Fibroblast of skin of right quadriceps (primary cell): ENCODE data around the gene GPR12.

Experiments used
- DNase-seq: peaks from one replicate; pipeline ENCODE4 v3.0.0-alpha.2; 2013

GPR12 gene

GRCh38 chr13:26759907-26760831 is at the start of gene GPR12:
Gene GPR12, minus strand, starts transcription at chr13:26760786. Its CDS starts 959 bp downstream, at chr13:26759827.
- DNase-seq, result no peak

- DNase-seq, result no peak
Observed at GRCh38 chr13:26810095-26810494, 49.5 kb upstream of the GPR12 start.

- no peak for DNase-seq
Observed at GRCh38 chr13:26806891-26807290, 46.3 kb upstream of the GPR12 start.

- DNase-seq, result no peak
Observed at GRCh38 chr13:26787961-26788360, 27.4 kb upstream of the GPR12 start.

- DNase-seq, result no peak
Observed at GRCh38 chr13:26786651-26787295, 26.2 kb upstream of the GPR12 start.

DNA sequence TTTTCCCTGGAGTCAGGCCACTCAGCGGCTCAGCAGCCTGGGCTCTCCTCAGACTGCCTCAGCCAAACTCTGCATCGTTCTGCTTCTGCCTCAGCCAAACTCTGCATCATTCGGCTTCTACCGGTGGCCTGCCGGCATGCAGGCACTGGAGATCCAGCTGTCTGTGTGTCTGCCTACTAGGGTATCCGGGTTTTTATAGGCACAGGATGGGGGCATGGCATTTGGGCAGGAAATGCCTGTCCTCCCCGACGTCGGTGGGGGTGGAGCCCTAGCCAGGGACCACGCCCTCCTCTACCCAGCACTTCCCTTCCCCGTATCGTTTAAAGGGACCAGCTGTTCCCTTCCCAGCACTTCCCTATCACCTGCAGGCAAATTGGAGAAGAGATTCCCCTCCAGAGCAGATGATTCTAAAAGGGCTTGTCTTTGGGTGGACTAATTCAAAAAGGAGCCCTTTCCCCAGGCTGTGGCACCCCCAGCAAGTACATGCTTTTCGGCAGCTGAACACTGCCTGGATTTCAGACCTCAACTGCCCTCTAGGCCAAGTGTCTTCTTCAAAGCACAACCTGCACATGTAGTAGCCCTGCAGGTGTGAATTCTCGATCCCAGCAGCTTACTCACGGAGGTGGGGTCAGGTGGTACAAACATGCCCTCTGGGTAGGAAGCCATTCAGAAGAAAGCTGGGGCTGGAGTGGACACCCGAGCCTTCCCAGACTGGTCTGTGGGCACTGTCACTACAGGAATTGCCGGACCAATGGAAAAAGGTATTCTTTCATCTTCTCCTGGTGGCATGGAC is 25.4 kb upstream of the GPR12 start:
- peak; percentile 2 for DNase-seq

DNA sequence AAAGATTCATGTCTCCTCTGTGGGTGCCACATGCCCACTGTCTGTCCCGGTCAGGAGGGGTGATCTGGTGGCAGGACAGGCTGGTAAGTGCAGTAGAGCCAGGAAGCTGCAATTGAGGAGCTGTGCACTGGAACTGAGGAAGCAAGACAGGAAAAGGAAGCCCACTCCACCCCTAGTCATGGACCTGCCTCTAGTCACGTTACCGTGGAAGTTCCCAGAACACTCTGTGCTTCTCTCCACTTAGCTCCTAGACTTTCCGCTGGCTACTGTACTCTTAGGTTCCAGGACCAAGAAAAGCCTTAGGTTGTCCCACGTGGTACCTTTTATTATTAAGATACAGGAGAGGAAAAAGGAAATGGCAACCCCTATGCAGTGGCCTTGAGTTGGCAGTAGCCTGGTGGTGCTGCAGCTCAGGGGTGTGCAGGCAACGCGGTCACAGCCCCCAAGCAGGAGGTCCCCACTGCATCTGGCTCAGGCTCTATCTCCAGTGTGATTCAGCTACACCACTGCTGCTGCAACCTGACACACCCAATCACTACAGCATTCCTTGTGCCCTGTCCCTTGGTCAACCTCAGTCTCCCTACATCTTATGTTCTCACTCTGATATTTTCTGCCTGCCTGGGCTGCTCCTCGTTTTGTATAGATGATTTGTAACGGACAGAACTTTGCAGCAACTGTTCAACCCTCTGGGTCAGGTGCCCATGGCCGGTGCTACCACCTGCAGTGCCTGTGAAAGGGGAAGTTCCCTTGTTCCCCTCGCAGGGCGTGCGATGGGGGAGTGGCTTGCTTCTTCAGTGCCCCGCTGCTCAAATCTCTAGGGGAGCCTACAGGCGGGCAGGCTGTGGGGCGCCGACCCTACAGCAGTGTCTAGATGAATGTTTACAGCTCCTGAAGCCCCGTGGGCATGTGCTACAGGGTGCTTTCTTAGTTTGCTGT is 24.4 kb upstream of the GPR12 start:
- DNase-seq, result no peak

DNA sequence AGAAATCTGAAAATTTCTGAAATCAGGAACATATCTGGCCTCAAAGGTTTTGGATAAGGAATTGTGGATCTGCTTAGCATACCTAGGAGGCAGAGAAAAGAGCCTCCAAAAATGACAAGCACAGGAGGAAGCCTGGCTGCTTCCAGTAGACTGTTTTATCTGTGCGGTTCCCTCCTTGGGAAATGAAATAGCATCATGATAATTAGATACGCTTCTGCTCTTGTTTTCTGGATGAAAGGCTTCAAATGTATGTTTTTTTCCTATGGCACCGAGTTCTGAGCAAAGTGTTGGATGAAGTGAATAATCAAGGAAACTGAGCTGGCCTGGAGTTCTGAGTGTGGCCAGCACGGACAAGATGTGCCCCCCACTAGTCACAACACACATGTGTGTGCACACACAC is 19.8 kb upstream of the GPR12 start:
- DNase-seq, result no peak

DNA sequence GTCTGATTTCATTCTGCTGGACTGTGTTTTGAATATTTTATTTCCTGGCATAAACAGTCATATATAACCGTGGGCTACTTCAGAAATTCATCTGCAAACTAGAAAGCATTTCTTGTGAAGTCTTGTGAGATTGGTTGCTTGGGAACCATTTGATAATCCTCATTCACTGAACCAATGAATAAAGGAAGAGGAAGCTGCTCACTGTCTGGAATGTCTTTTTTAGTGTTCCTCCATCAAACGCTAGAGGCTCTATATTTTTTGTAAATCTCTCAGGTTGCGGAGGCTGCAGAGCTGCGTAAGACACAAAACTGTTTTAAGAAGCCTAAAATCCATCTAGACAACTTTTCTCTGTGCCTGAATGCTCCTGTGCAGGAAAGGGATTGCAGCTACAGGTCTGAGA is 18.7 kb upstream of the GPR12 start:
- DNase-seq, result no peak

DNA sequence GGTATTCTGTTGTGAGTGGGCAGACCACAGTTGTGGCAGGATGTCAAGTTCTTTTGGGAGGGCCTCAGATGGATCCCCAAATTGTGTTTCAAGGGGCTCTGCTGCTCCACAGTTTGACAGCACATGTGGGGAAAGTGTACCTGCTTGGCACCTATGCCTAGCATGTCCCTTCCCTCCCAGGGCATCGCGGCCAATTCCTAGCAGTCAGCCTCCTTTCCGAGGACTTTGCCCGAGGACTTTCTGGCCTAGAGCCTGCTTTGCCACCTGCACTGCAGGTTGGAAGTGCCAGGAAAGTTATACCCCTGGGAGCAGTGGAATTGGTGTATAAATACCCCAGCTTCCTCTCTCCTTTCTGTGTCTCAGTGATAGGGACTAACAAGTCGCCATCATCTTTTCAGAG is 11.9 kb upstream of the GPR12 start:
- DNase-seq, result no peak

DNA sequence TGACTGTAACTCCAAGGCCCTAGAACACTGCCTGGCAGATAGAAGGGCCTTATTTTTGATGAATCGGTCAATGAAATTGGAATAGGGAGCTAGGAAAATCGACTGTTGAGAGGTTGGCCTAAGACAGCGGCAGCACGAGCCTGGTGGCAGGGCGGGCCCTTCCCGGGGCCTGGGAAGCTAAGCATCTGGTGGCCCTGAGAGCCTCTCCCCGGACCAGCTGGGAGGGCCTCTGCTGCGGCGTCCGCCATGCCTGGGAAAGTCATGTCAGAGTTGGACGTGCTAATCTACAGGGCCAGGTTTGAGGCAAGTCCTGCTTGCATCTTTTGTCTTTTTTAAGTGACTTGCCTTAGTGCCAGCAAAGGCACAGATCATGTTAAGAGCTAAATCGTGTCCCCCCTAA is 11.2 kb upstream of the GPR12 start:
- DNase-seq, result no peak

DNA sequence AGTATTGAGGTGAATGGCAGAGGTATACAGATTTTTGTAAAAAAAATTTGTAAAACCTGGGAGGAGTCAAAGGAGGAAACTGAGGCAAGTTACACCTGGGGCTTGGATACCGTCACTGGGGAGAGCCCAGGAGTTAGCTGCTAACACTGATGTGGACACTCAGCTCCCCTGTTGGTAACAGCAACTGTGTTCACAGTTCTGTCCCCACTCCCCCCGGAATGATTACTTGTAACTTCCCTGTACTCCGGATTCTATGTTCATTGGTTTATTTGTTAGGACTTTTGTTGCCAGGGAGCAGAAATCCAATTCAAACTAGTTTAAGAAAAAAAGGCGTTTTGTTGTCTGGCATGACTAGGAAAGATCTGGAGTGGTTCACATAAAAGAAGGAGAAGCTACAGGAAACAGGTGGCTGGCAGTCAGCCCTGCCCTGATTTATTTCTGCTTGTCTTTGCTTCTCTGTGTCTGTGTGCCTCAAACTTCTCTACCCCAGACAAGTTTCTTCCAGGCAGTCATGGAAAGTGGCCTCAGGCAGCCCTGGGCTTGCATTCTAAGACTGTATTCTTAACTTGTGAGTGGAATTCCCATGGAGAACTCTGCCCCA is 2.3 kb upstream of the GPR12 start:
- DNase-seq, result no peak

- DNase-seq, result no peak
Observed at GRCh38 chr13:26760832-26761582, 421 bp upstream of the GPR12 start.

- DNase-seq, result no peak
Observed at GRCh38 chr13:26759249-26759906, 1.2 kb downstream of the GPR12 start.

DNA sequence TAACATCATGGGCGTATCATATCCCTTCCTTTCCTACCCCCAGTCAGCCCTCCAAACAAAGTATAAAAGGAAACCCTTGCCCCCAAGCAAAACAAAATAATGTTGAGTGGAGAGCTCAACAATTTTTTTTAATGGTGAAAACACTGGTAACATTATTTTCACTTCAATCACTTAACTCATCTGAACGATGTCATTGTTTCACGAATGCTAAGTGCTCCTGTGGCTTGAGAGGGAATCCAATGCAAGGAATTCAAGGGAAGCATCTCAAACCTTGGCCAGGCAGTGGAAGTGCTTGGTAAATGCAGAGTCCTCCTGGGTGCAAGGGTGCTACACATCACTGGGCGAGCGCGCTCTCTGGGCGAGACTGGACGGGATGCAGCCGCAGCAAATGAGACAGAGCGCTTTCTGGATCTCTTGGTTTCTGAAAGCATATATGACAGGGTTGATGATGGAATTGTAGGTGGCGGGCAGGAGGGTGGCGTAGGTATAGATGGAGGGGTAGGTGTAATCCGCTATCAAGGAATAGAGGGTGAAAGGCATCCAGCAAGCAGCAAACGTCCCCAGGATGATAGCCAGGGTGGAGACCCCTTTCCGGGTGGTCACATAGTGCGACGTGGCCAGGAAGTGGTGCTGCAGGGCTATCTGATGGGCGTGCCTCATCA is 2.0 kb downstream of the GPR12 start:
- DNase-seq, result no peak

- no peak for DNase-seq
Observed at GRCh38 chr13:26756961-26757360, 3.6 kb downstream of the GPR12 start.

GRCh38 chr13:26752671-26753070 is 7.9 kb downstream of the GPR12 start:
- no peak for DNase-seq

GRCh38 chr13:26749905-26750304 is 10.7 kb downstream of the GPR12 start:
- DNase-seq, result no peak

DNA sequence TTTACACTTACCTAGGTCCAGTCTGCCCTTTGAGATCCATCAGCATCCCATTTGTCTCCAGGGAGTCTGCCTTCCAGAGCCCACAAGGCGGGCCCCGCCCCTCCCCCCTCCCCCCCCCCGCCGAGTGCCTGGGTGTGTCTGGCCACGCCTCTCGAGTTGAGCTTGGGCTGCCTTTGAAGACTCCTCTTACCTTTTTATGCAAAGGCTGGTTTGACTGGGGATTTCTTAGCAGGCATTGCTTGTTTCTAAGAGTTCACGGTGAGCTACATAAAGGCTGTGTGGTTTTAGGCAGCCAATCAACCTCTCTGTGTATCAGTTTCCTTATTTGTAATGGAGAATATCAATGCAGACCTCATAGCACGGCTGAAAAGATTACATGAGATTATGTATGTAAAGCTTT is 11.3 kb downstream of the GPR12 start:
- DNase-seq, result no peak

GRCh38 chr13:26747706-26748105 is 12.9 kb downstream of the GPR12 start:
- no peak for DNase-seq
